B cell (primary cell): ENCODE data around the gene NUBPL. TPM values are rescaled to one million over a fixed set of nuclear protein-coding genes. Genes with fewer than 3 reads are reported as not detected.

Experiments
- ATAC-seq: fragments of 200-7000 bp; cut with Tn5 transposase; one replicate; pipeline ENCODE4 v1.10.0; 2021; ENCODE audit warnings: low read depth, mild to moderate bottlenecking, moderate number of reproducible peaks, moderate library complexity
- CTCF ChIA-PET: fragments of 350-600 bp; sonication (Branson Sonifier 250); formaldehyde crosslinking; loops from one replicate; lab custom pipeline; 2021; ENCODE audit warnings: antibody characterized with exemption, inconsistent platforms; lab: Charles Lee
- POLR2A ChIA-PET: fragments of 350-600 bp; sonication (Branson Sonifier 250); formaldehyde crosslinking; loops from one replicate; lab custom pipeline; 2021; ENCODE audit warnings: antibody characterized with exemption; lab: Charles Lee
- DNase-seq: peaks from one replicate; pipeline ENCODE4 v3.0.0; 2013
- H2AFZ ChIP-seq: 2 replicates; pipeline ENCODE4 v1.6.1; 2012; ENCODE audit warnings: mild to moderate bottlenecking, low read depth, low read length; ENCODE audit not compliant: insufficient read depth, poor library complexity, severe bottlenecking
- H3K27ac ChIP-seq, 2 donors: 1 replicate in 1 of 2; 2 replicates in 1 of 2; pipeline ENCODE4 v1.5.1; 2012 to 2013; ENCODE audit warnings: low read length in 2 of 2, mild to moderate bottlenecking in 2 of 2, moderate library complexity in 1 of 2
- H3K27me3 ChIP-seq, 4 experiments: fragments of 200-600 bp in 1 of 4; sonication (generic) in 1 of 4; replicated peaks in 1 of 4; 1 replicate in 2 of 4; 2 replicates in 2 of 4; pipeline versions ENCODE4 v1.6.1 to v1.7.0; 2013 to 2016; ENCODE audit warnings: low read length in 3 of 4, mild to moderate bottlenecking in 2 of 4, mixed read lengths in 1 of 4, moderate library complexity in 1 of 4; ENCODE audit not compliant: insufficient read depth in 4 of 4, control insufficient read depth in 3 of 4; ENCODE audit errors: control extremely low read depth in 1 of 4
- H3K36me3 ChIP-seq, 2 experiments: replicated peaks in 1 of 2; 1 replicate in 1 of 2; 2 replicates in 1 of 2; pipeline versions ENCODE4 v1.6.1 to v1.7.1; 2013; ENCODE audit warnings: low read length in 1 of 2; ENCODE audit not compliant: insufficient read depth in 2 of 2, control insufficient read depth in 1 of 2; ENCODE audit errors: control extremely low read depth in 1 of 2, extremely low read depth in 1 of 2
- H3K4me1 ChIP-seq, 2 donors: fragments of 200-600 bp in 1 of 2; sonication (generic) in 1 of 2; 1 replicate in 1 of 2; 2 replicates in 1 of 2; pipeline versions ENCODE4 v1.5.1 to v1.6.1; 2013 to 2017; ENCODE audit warnings: low read length in 2 of 2; ENCODE audit not compliant: control insufficient read depth in 2 of 2, insufficient read depth in 2 of 2
- H3K4me2 ChIP-seq: replicated peaks from 2 replicates; pipeline ENCODE3; 2012; ENCODE audit warnings: mild to moderate bottlenecking, low read depth, low read length; ENCODE audit not compliant: poor library complexity, severe bottlenecking
- H3K4me3 ChIP-seq, 5 experiments: fragments of 200-600 bp in 1 of 5; sonication (generic) in 1 of 5; 1 replicate in 3 of 5; 2 replicates in 2 of 5; pipeline versions ENCODE4 v1.5.1 to v1.7.0; 2011 to 2016; ENCODE audit warnings: low read length in 4 of 5, mild to moderate bottlenecking in 4 of 5, low read depth in 2 of 5, control low read depth in 1 of 5, moderate library complexity in 1 of 5; ENCODE audit not compliant: insufficient read depth in 1 of 5; ENCODE audit errors: control extremely low read depth in 1 of 5, extremely low read depth in 1 of 5
- H3K79me2 ChIP-seq: fragments of 200-600 bp; sonication (generic); one replicate; pipeline ENCODE4 v1.6.0; 2016; ENCODE audit warnings: low read length; ENCODE audit not compliant: control insufficient read depth, insufficient read depth
- H3K9ac ChIP-seq: fragments of 200-600 bp; sonication (generic); 2 replicates; pipeline ENCODE4 v1.6.1; 2017; ENCODE audit warnings: mild to moderate bottlenecking, low read length, moderate library complexity
- H3K9me3 ChIP-seq, 3 donors: one replicate each; pipeline versions ENCODE4 v1.6.1 to v1.7.1; 2013; ENCODE audit warnings: low read length in 2 of 3; ENCODE audit not compliant: control insufficient read depth in 2 of 3, insufficient read depth in 1 of 3; ENCODE audit errors: control extremely low read depth in 1 of 3
- H4K20me1 ChIP-seq: 2 replicates; pipeline ENCODE4 v1.6.0; 2012; ENCODE audit warnings: mild to moderate bottlenecking, low read length; ENCODE audit not compliant: insufficient read depth, control insufficient read depth, poor library complexity, severe bottlenecking
- H3K27ac Mint-ChIP-seq: one replicate; pipeline ENCODE4 v1.8.0; 2021; ENCODE audit warnings: mixed read lengths
- H3K27me3 Mint-ChIP-seq: one replicate; pipeline ENCODE4 v1.8.0; 2021; ENCODE audit warnings: mixed read lengths
- H3K4me1 Mint-ChIP-seq: one replicate; pipeline ENCODE4 v1.8.0; 2021; ENCODE audit warnings: mixed read lengths
- H3K4me3 Mint-ChIP-seq: one replicate; pipeline ENCODE4 v1.8.0; 2021; ENCODE audit warnings: mixed read lengths
- H3K9me3 Mint-ChIP-seq: one replicate; pipeline ENCODE4 v1.8.0; 2022; ENCODE audit warnings: mixed read lengths; ENCODE audit not compliant: insufficient read depth
- EZH2 ChIP-seq: IDR thresholded peaks from 2 replicates; pipeline ENCODE4 v1.6.1; 2012; ENCODE audit warnings: borderline replicate concordance, low read depth, mild to moderate bottlenecking, moderate library complexity, low read length; ENCODE audit not compliant: insufficient read depth, poor library complexity, severe bottlenecking
- WGBS: methylation state at CpG from one replicate; pipeline ENCODE4 v1.1.5; 2013; ENCODE audit warnings: missing lambda C conversion rate; ENCODE audit not compliant: insufficient coverage; 5-methylcytosine and 5-hydroxymethylcytosine counted together
- intact Hi-C: fragments of 100-400 bp; cut with micrococcal nuclease; formaldehyde crosslinking; loops from one replicate; pipeline ENCODE4 v1.10.0; 2022
- polyA plus RNA-seq: library from polyadenylated mRNA; depleted of rRNA; stranded (reverse); fragments of >200 nt; gene quantifications from 2 replicates; pipeline ENCODE4 v1.2.3, GENCODE V29; 2012
- total RNA-seq, 2 donors: library from RNA; stranded (reverse); fragments of 120-200 nt in 1 of 2; gene quantifications; 1 replicate in 1 of 2; 2 replicates in 1 of 2; pipeline versions ENCODE4 v1.2.3 to v1.2.4, GENCODE V29; 2013 to 2022
- TF ChIP-seq, protein P1 (sequence below): fragments of 200-600 bp; IDR thresholded peaks from one replicate; pipeline ENCODE4 v1.8.0; 2022; ENCODE audit warnings: antibody characterized with exemption, mild to moderate bottlenecking

The NUBPL gene
- total and polyA plus RNA-seq, 2 donors (not counting 1 experiment from before 2014, with no cell fraction given) = 1.9 to 14.2 TPM

DNA sequence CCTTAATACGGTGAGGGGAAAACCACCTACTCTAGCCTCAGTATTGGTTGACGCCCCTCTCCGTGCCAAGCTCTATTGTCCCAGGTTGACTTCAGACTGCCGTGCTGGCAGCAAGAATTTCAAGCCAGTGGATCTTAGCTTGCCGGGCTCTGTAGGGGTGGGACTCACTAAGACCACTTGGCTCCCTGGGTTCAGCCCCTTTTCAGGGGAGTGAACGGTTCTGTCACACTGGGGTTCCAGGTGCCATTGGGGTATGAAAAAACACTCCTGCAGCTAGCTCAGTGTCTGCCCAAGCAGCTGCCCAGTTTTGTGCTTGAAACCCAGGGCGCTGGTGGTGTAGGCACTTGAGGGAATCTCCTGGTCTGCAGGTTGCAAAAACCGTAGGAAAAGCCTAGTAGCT, 107.1 kb downstream of the NUBPL start:
- no peak overlapping the region for H3K4me3 Mint-ChIP-seq
- H3K27me3 Mint-ChIP-seq = no peaks in the 10 kb centered on the region
- Histone ChIP-seq H3K79me2 (no peaks in the 10 kb centered on the region), H3K27ac (no peak overlapping the region), H2AFZ (no peak overlapping the region), H3K9ac (no peak overlapping the region), H3K4me2 (no peak overlapping the region), H3K4me3 (no peak overlapping the region), H3K36me3 (no peaks in the 10 kb centered on the region), H4K20me1 (no peaks in the 10 kb centered on the region), H3K27me3 (no peaks in the 10 kb centered on the region), H3K4me1 (no peaks in the 10 kb centered on the region), H3K9me3 (peaks cover 0 to 9% (median 0%) of the 10 kb centered on the region in 3 donors)
- no peak overlapping the region for H3K27ac Mint-ChIP-seq
- WGBS = 94% methylated on average over 8 of the region's 8 CpGs
- TF ChIP-seq, protein P1, sequence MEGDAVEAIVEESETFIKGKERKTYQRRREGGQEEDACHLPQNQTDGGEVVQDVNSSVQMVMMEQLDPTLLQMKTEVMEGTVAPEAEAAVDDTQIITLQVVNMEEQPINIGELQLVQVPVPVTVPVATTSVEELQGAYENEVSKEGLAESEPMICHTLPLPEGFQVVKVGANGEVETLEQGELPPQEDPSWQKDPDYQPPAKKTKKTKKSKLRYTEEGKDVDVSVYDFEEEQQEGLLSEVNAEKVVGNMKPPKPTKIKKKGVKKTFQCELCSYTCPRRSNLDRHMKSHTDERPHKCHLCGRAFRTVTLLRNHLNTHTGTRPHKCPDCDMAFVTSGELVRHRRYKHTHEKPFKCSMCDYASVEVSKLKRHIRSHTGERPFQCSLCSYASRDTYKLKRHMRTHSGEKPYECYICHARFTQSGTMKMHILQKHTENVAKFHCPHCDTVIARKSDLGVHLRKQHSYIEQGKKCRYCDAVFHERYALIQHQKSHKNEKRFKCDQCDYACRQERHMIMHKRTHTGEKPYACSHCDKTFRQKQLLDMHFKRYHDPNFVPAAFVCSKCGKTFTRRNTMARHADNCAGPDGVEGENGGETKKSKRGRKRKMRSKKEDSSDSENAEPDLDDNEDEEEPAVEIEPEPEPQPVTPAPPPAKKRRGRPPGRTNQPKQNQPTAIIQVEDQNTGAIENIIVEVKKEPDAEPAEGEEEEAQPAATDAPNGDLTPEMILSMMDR = no peak
- TF ChIP-seq EZH2 = no peak
- ChIA-PET CTCF (no interaction called here), POLR2A (no interaction called here)
- peaks cover 7% of the 10 kb centered on the region for H3K9me3 Mint-ChIP-seq
- intact Hi-C loops = no loop called here
- ATAC-seq = no peak
- DNase-seq = no peak
- H3K4me1 Mint-ChIP-seq = no peaks in the 10 kb centered on the region

DNA sequence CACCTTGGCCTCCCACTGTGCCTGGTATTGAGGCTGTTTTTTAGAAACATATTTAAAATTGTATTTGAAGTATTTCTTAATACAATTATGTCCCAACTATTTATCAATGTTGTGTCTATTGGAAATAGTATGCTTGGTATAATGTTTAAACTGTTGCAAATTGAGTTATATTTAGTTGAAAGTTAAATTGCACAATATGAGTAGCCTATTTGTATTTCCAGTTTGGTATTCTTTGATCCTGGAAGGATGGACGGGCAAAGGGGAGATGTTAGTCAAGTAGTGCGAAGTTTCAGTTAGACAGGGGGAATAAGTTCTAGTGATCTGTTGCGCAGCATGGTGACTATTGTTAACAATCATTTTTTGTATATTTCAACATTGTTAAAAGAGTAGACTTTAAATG, 111.5 kb downstream of the NUBPL start:
- Histone ChIP-seq H3K4me2 (no peak overlapping the region), H3K4me1 (no peaks in the 10 kb centered on the region), H3K27me3 (no peaks in the 10 kb centered on the region), H2AFZ (no peak overlapping the region), H3K9ac (no peak overlapping the region), H3K9me3 (peaks cover 0 to 9% (median 0%) of the 10 kb centered on the region in 3 donors), H3K4me3 (no peak overlapping the region), H4K20me1 (no peaks in the 10 kb centered on the region), H3K36me3 (no peaks in the 10 kb centered on the region), H3K79me2 (no peaks in the 10 kb centered on the region), H3K27ac (no peak overlapping the region)
- Mint-ChIP-seq H3K9me3 (peaks cover 7% of the 10 kb centered on the region), H3K27me3 (no peaks in the 10 kb centered on the region), H3K27ac (no peak overlapping the region), H3K4me3 (no peak overlapping the region), H3K4me1 (no peaks in the 10 kb centered on the region)
- ChIA-PET CTCF (no interaction called here), POLR2A (no interaction called here)
- WGBS = 100% methylated on average over 1 of the region's 3 CpGs
- TF ChIP-seq EZH2 = no peak
- TF ChIP-seq, protein P1 = no peak
- intact Hi-C loops = no loop called here
- DNase-seq (no peak), ATAC-seq (no peak)
